ENCODE results near the gene TMEM44.

TMEM44 gene

GRCh38 chr3:194572143-194572789 is 61.0 kb downstream of the TMEM44 start:
- CTCF ChIA-PET, result interaction anchor here (1.0 to 8.3 kb wide), 10 partner anchors 10 to 131 kb away, joined by 3 to 91 read pairs (median 4); partner anchors contain the start of gene ATP13A3
- peak; percentile 35 to 52 (median 46) for DNase-seq
- WGBS (ENCODE audit: insufficient coverage), result 21% methylated on average over 17 of the region's 18 CpGs
- H3K27me3 ChIP-seq (replicated peaks in 2 of 5; ENCODE audit: control insufficient read depth in 4 of 5, insufficient read depth in 5 of 5, low read length in 4 of 5), result peaks cover 2 to 29% (median 12%) of the 10 kb centered on the region in 5 experiments
- no peaks in the 10 kb centered on the region for H3K9me3 ChIP-seq (ENCODE audit: control extremely low read depth in 1 of 5, control insufficient read depth in 4 of 5, insufficient read depth in 2 of 5, low read depth in 1 of 5, low read length in 4 of 5)
- no peak overlapping the region for H3K27ac ChIP-seq (ENCODE audit: insufficient read depth in 1 of 2, low read depth in 1 of 2, low read length in 2 of 2, poor library complexity in 1 of 2, severe bottlenecking in 2 of 2)
- peaks cover 0 to 11% (median 6%) of the 10 kb centered on the region in 4 experiments for H3K4me1 ChIP-seq (ENCODE audit: control extremely low read depth in 1 of 4, control insufficient read depth in 4 of 4, insufficient read depth in 4 of 4, low read length in 3 of 4)
- H3K36me3 ChIP-seq (ENCODE audit: control insufficient read depth in 4 of 4, insufficient read depth in 4 of 4, low read length in 3 of 4), result no peaks in the 10 kb centered on the region
- POLR2A ChIA-PET, result interaction anchor here (0.8 kb wide), 1 partner anchor 10 kb away, joined by 3 read pairs; no protein-coding TSS in a partner anchor
- peak overlapping the region in 2 of 7 experiments; percentile 2 to 33 for H3K4me3 ChIP-seq (ENCODE audit: control insufficient read depth in 1 of 7, extremely low read depth in 1 of 7, insufficient read depth in 4 of 7, low read depth in 2 of 7, low read length in 6 of 7)

GRCh38 chr3:194571491-194572142 is 61.6 kb downstream of the TMEM44 start:
- Histone ChIP-seq H3K9me3 (ENCODE audit: control extremely low read depth in 1 of 5, control insufficient read depth in 4 of 5, insufficient read depth in 2 of 5, low read depth in 1 of 5, low read length in 4 of 5) (no peaks in the 10 kb centered on the region), H3K4me1 (ENCODE audit: control extremely low read depth in 1 of 4, control insufficient read depth in 4 of 4, insufficient read depth in 4 of 4, low read length in 3 of 4) (peaks cover 0 to 11% (median 6%) of the 10 kb centered on the region in 4 experiments), H3K27me3 (replicated peaks in 2 of 5; ENCODE audit: control insufficient read depth in 4 of 5, insufficient read depth in 5 of 5, low read length in 4 of 5) (peaks cover 2 to 29% (median 12%) of the 10 kb centered on the region in 5 experiments), H3K36me3 (ENCODE audit: control insufficient read depth in 4 of 4, insufficient read depth in 4 of 4, low read length in 3 of 4) (no peaks in the 10 kb centered on the region), H3K27ac (ENCODE audit: insufficient read depth in 1 of 2, low read depth in 1 of 2, low read length in 2 of 2, poor library complexity in 1 of 2, severe bottlenecking in 2 of 2) (no peak overlapping the region), H3K4me3 (ENCODE audit: control insufficient read depth in 1 of 7, extremely low read depth in 1 of 7, insufficient read depth in 4 of 7, low read depth in 2 of 7, low read length in 6 of 7) (no peak overlapping the region)
- POLR2A ChIA-PET, result interaction anchor here (0.8 kb wide), 1 partner anchor 10 kb away, joined by 3 read pairs; no protein-coding TSS in a partner anchor
- CTCF ChIA-PET, result interaction anchor here (1.0 to 8.3 kb wide), 10 partner anchors 9 to 130 kb away, joined by 3 to 91 read pairs (median 6); partner anchors contain the start of gene ATP13A3
- 86% methylated on average over 12 of the region's 16 CpGs for WGBS (ENCODE audit: insufficient coverage)
- no peak for DNase-seq

GRCh38 chr3:194570898-194571297 is 62.3 kb downstream of the TMEM44 start:
- DNase-seq, result no peak
- peaks cover 0 to 11% (median 6%) of the 10 kb centered on the region in 4 experiments for H3K4me1 ChIP-seq (ENCODE audit: control extremely low read depth in 1 of 4, control insufficient read depth in 4 of 4, insufficient read depth in 4 of 4, low read length in 3 of 4)
- ChIA-PET CTCF (interaction anchor here (1.1 to 3.0 kb wide), 2 partner anchors 15 to 98 kb away, joined by 3 to 17 read pairs; no protein-coding TSS in a partner anchor), POLR2A (no interaction called here)
- H3K27me3 ChIP-seq (replicated peaks in 2 of 5; ENCODE audit: control insufficient read depth in 4 of 5, insufficient read depth in 5 of 5, low read length in 4 of 5), result peaks cover 2 to 29% (median 12%) of the 10 kb centered on the region in 5 experiments
- no peak overlapping the region for H3K27ac ChIP-seq (ENCODE audit: insufficient read depth in 1 of 2, low read depth in 1 of 2, low read length in 2 of 2, poor library complexity in 1 of 2, severe bottlenecking in 2 of 2)
- no peak overlapping the region for H3K4me3 ChIP-seq (ENCODE audit: control insufficient read depth in 1 of 7, extremely low read depth in 1 of 7, insufficient read depth in 4 of 7, low read depth in 2 of 7, low read length in 6 of 7)
- no peaks in the 10 kb centered on the region for H3K36me3 ChIP-seq (ENCODE audit: control insufficient read depth in 4 of 4, insufficient read depth in 4 of 4, low read length in 3 of 4)
- WGBS (ENCODE audit: insufficient coverage), result 90% methylated on average over 3 of the region's 8 CpGs
- no peaks in the 10 kb centered on the region for H3K9me3 ChIP-seq (ENCODE audit: control extremely low read depth in 1 of 5, control insufficient read depth in 4 of 5, insufficient read depth in 2 of 5, low read depth in 1 of 5, low read length in 4 of 5)

- H3K9me3 ChIP-seq (ENCODE audit: control extremely low read depth in 1 of 5, control insufficient read depth in 4 of 5, insufficient read depth in 2 of 5, low read depth in 1 of 5, low read length in 4 of 5), result no peaks in the 10 kb centered on the region
- CTCF ChIA-PET, result interaction anchor here (0.8 to 3.0 kb wide), 4 partner anchors 15 to 237 kb away, joined by 3 to 17 read pairs (median 3); no protein-coding TSS in a partner anchor
- no peaks in the 10 kb centered on the region for H3K36me3 ChIP-seq (ENCODE audit: control insufficient read depth in 4 of 4, insufficient read depth in 4 of 4, low read length in 3 of 4)
- H3K4me1 ChIP-seq (ENCODE audit: control extremely low read depth in 1 of 4, control insufficient read depth in 4 of 4, insufficient read depth in 4 of 4, low read length in 3 of 4), result peaks cover 0 to 8% (median 6%) of the 10 kb centered on the region in 4 experiments
- WGBS (ENCODE audit: insufficient coverage), result 98% methylated on average over 13 of the region's 13 CpGs
- peaks cover 2 to 29% (median 12%) of the 10 kb centered on the region in 5 experiments for H3K27me3 ChIP-seq (replicated peaks in 2 of 5; ENCODE audit: control insufficient read depth in 4 of 5, insufficient read depth in 5 of 5, low read length in 4 of 5)
- POLR2A ChIA-PET, result no interaction called here
- H3K27ac ChIP-seq (ENCODE audit: insufficient read depth in 1 of 2, low read depth in 1 of 2, low read length in 2 of 2, poor library complexity in 1 of 2, severe bottlenecking in 2 of 2), result no peak overlapping the region
- H3K4me3 ChIP-seq (ENCODE audit: control insufficient read depth in 1 of 7, extremely low read depth in 1 of 7, insufficient read depth in 4 of 7, low read depth in 2 of 7, low read length in 6 of 7), result no peak overlapping the region
- no peak for DNase-seq
Observed at GRCh38 chr3:194570235-194570634, 63.0 kb downstream of the TMEM44 start.

- ChIA-PET POLR2A (no interaction called here), CTCF (interaction anchor here (0.6 to 3.0 kb wide), 5 partner anchors 96 to 152 kb away, joined by 3 to 17 read pairs (median 3); no protein-coding TSS in a partner anchor)
- Histone ChIP-seq H3K9me3 (ENCODE audit: control extremely low read depth in 1 of 5, control insufficient read depth in 4 of 5, insufficient read depth in 2 of 5, low read depth in 1 of 5, low read length in 4 of 5) (no peaks in the 10 kb centered on the region), H3K4me1 (ENCODE audit: control extremely low read depth in 1 of 4, control insufficient read depth in 4 of 4, insufficient read depth in 4 of 4, low read length in 3 of 4) (peaks cover 0 to 8% (median 6%) of the 10 kb centered on the region in 4 experiments), H3K4me3 (ENCODE audit: control insufficient read depth in 1 of 7, extremely low read depth in 1 of 7, insufficient read depth in 4 of 7, low read depth in 2 of 7, low read length in 6 of 7) (no peak overlapping the region), H3K27me3 (replicated peaks in 2 of 5; ENCODE audit: control insufficient read depth in 4 of 5, insufficient read depth in 5 of 5, low read length in 4 of 5) (peaks cover 2 to 29% (median 12%) of the 10 kb centered on the region in 5 experiments), H3K36me3 (ENCODE audit: control insufficient read depth in 4 of 4, insufficient read depth in 4 of 4, low read length in 3 of 4) (no peaks in the 10 kb centered on the region), H3K27ac (ENCODE audit: insufficient read depth in 1 of 2, low read depth in 1 of 2, low read length in 2 of 2, poor library complexity in 1 of 2, severe bottlenecking in 2 of 2) (no peak overlapping the region)
- WGBS (ENCODE audit: insufficient coverage), result 96% methylated on average over 7 of the region's 12 CpGs
- no peak for DNase-seq
Observed at GRCh38 chr3:194569252-194569651, 64.0 kb downstream of the TMEM44 start.

- POLR2A ChIA-PET, result interaction anchor here (0.6 kb wide), 1 partner anchor 12 kb away, joined by 3 read pairs; no protein-coding TSS in a partner anchor
- H3K27ac ChIP-seq (ENCODE audit: insufficient read depth in 1 of 2, low read depth in 1 of 2, low read length in 2 of 2, poor library complexity in 1 of 2, severe bottlenecking in 2 of 2), result no peak overlapping the region
- CTCF ChIA-PET, result no interaction called here
Observed at GRCh38 chr3:194565597-194566190, 67.5 kb downstream of the TMEM44 start.

More at GRCh38 chr3:194565597-194566190, 67.5 kb downstream of the TMEM44 start:
- 93% methylated on average over 3 of the region's 9 CpGs for WGBS (ENCODE audit: insufficient coverage)
- peaks cover 0 to 2% (median 0%) of the 10 kb centered on the region in 5 experiments for H3K27me3 ChIP-seq (replicated peaks in 2 of 5; ENCODE audit: control insufficient read depth in 4 of 5, insufficient read depth in 5 of 5, low read length in 4 of 5)
- no peak for DNase-seq
- no peak overlapping the region for H3K4me3 ChIP-seq (ENCODE audit: control insufficient read depth in 1 of 7, extremely low read depth in 1 of 7, insufficient read depth in 4 of 7, low read depth in 2 of 7, low read length in 6 of 7)
- no peaks in the 10 kb centered on the region for H3K36me3 ChIP-seq (ENCODE audit: control insufficient read depth in 4 of 4, insufficient read depth in 4 of 4, low read length in 3 of 4)
- H3K9me3 ChIP-seq (ENCODE audit: control extremely low read depth in 1 of 5, control insufficient read depth in 4 of 5, insufficient read depth in 2 of 5, low read depth in 1 of 5, low read length in 4 of 5), result no peaks in the 10 kb centered on the region
- peaks cover 0 to 4% (median 0%) of the 10 kb centered on the region in 4 experiments for H3K4me1 ChIP-seq (ENCODE audit: control extremely low read depth in 1 of 4, control insufficient read depth in 4 of 4, insufficient read depth in 4 of 4, low read length in 3 of 4)

All from common myeloid progenitor, CD34-positive (primary cell).